NCI-H2029 (cell line): ENCODE data around the gene COBLL1.

Experiments
- DNase-seq: peaks from one replicate; lab custom pipeline; 2025; lab: John Stamatoyannopoulos, UW

The COBLL1 gene

DNA sequence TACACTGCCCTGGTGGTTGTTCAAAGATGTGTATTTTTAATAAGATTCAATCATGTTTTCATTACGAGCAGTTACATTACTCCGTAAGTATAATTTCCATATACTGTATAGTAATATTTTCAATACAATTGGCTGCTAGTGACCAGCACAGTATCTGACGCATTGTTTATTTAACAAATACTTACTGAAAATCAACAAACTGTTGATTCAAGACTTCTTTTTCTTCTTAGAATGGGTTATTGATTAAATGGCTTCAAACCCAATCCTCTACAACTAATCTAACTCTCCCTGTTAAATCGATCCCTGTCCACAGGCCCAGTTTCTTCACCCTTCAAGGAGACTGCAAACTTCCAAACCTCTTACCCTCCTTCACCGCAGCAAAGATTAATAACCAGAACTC lies 18.5 kb downstream of the COBLL1 start:
- no peak for DNase-seq

DNA sequence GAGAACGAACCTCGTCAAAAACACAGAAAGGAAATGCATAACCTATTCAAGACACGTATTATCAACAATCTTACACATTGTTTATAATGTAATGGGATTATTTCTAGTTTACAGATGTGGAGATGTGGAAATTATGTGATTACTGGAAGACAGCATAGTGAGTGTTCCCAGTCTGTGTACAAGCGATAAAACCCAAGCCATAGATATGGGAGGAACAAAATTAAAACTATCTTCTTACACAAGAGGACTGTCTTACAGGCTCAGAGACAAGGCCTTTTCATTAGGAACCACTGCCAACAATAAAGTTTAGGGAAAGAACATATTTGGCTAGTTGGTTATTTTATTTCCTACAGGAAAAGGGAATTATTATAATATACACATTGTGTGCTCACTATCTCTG lies 20.3 kb downstream of the COBLL1 start:
- DNase-seq: no peak

DNA sequence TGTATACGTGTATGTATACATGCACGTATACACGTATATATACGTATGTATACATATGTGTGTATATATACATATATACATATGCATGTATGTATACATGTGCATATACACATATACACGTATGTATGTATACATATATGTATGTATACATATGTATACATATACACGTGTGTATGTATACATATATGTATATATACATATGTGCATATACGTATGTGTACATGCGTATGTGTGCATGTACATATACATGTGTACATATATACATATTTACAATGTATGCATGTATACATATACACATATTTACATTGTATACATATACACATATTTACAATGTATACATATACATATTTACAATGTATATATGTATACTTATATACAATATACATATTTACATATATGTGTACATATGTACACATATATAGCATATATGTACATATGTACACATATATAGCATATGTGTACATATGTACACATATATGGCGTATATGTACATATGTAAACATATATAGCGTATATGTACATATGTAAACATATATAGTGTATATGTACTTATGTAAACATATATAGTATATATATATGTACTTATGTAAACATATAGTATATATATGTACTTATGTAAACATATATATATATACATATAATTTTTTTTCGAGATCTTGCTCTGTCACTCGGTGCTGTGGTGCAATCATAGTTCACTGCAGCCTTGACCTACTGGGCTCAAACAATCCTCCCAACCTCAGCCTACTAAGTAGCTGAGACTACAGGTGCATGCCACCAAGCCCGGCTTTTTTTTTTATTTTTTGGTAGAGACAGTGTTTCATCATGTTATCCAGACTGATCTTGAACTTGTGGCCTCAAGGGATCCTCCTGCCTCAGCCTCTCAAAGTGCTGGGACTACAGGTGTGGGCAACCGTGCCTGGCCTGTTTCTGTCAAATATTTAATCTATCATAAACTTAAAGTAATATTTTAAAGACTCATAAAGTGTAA lies 23.2 kb downstream of the COBLL1 start:
- DNase-seq: no peak

DNA sequence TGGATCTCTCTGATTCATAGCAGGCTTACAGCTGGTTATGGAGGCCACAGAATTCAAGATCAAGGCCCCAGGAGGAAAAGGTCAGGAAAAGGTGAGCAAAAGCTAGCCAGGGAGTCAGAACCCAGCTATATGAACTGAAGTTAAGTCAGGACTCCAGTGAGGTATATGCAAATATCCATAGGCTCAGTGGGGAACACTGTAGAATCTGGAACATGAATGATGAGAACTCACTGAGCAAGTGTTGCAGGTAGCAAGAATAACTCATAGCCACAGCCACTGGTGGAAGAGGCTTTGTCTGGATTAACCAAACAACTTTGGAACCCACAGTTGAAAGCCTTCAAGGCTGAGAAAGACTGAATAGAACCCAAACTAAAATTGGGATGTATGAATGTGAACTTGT lies 24.7 kb downstream of the COBLL1 start:
- no peak for DNase-seq

DNA sequence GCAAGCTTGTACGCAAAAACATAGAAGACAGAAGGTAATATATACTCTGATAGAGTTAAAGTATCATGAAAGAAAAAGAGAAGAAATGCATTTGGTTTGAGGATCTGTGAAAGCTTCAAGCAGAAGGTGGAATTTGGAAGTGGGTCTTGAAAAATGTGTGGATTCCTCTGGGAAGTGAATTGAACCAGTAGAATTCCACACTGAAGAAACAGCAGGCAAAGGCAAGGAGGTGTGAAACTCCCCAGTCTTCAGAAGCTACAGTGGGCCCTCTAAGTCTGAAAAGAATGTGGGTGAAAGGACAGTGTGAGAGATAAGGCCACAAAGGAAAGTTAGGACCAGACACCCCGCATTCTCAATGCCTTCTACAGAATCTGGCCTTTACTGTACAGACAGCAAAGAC lies 25.6 kb downstream of the COBLL1 start:
- DNase-seq: no peak

DNA sequence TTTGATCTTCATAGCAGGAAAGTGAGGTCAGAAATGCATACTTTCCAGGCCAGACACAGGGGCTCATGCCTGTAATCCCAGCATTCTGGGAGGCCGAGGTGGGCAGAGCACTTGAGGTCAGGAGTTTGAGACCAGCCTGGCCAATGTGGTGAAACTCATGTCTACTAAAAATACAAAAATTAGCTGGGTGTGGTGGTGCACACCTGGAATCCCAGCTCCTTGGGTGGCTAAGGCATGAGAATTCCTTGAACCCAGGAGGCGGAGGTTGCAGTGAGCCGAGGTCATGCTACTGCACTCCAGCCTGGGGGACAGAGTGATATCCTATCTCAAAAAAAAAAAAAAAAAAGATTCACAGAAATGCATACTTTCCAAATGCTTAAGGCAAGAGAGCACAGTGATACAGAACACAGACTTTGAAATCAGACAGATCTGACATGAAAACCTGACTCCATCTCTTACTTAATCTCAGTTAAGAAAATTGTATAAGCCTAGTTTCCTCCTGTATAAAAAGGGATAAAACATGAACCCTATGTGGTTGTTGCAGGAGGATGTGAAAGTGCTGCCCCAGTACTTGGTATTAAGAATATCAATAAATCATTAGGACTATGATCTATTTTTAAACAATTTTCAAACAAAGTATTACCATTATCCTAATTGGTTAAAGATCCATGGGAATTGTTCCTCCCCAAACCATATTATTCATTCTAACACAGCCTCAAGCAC lies 26.4 kb downstream of the COBLL1 start:
- DNase-seq: no peak

DNA sequence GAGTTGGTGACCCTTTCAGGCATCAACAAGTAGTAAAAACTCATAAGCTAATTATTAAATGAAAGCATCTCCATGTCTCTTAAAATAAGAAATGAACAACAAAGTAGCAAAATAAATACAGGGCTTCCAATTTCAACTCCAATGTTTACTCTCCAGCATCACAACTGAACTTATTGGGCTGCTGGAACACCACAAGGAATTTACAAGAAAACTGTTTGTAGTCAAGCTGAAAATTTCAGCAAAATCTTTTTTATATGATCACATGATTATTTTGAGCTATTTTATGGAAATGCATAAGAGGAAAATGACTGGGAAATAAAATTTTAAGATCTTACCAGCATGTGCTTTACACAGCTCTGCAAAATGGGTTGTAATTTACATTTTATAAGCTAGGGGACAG lies 28.1 kb downstream of the COBLL1 start:
- no peak for DNase-seq

DNA sequence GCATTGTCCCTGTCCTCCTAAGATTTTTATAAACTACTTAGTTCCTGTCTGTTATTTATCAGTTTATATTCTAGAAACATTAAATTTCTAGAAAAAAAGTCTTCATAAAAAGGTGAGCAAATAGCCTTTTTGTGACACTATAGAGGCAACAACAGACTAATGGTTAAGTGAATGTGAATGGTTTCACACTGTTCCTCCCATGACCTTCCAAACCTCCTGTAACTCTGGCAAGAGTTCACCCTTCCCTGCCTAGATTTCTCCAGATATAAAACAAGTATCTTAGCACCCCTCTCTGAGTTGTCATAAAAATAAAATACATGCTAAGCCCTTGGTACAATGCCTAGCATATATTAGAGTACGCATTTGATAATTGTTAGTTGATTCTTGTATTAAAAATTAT lies 29.2 kb downstream of the COBLL1 start:
- no peak for DNase-seq

DNA sequence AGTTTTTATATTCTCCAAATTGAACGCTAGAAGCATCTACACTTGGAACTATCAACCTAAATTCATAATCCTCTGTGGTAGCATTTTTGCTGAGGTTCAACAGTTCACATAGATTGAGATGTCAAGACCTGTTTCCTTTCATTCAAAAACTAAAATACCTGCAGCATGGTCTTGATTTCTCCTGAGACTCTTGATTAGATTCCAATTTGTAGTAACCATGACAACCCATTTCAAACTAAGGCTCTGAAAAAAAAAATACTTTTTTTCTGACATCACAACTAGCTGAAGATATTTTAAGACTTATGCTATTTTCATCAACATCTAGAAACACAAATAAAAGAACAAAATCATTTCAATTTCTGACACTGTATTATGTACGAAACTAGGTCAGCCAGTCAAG lies 29.8 kb downstream of the COBLL1 start:
- DNase-seq: no peak

DNA sequence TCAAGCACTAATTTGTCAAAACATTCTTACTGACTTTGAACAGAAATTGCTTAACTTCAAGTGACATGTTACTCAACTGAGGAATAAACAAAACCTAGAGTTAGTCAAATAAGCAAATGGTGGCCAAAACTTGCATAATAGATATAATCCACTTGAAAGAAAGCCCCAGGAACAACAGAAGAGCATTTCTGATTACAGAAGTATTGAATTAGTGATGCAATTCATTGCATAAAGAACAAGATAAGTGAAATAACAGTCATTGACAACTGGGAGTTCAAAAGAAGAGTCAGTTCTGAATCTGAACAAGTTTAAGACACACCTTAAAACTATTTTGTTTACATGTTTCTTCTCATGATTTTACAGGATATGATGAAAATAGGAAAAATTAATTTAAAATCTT lies 30.8 kb downstream of the COBLL1 start:
- no peak for DNase-seq

DNA sequence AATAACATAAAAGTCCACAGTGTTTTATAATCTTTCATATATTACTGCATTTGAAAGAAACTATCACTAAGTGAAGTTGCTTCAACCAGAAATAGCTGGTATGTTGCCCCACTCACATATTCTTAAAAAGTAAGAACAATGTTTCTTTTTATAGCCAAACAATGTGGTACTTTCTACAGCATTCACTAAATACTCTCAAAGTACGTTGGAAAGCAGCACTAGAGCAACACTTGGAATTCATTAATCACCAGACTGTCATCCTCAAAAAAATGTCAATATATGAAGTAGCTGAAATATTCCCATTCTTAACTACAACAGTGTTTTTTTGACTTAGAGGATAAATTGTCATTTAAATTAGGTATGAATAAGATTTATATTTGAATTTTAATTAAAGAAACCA lies 32.8 kb downstream of the COBLL1 start:
- DNase-seq: no peak

DNA sequence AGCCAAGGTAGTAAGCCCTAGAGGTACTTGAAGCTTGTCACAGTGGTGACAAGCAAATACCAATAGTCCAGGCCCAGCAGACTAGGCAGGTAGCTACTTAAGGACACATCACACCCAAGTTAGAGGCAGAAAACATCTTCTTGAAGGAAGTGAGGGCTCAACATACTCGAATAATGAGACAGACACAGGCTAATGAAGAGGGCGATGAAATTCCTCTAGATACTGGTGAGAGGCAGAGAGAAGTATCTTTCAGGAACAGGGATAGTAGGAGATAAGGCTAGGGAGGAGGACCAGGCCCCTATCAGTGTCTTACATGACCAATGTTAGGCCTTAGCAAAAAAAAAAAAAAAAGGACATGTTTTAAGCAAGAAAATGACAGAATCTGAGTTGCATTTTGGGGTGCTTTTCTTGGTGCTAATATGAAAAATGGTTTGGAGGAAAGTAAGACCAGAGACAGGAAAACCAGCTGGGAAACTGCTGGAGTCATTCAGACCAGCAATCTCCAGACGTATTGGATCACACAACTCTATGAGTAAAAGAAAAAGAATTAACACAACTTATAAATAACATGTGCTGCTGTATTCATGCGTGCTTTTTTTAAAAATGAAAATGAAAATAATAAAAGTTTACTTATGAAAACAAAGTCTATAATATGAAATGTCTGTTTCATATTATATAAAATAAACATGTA lies 37.7 kb downstream of the COBLL1 start:
- DNase-seq: no peak

DNA sequence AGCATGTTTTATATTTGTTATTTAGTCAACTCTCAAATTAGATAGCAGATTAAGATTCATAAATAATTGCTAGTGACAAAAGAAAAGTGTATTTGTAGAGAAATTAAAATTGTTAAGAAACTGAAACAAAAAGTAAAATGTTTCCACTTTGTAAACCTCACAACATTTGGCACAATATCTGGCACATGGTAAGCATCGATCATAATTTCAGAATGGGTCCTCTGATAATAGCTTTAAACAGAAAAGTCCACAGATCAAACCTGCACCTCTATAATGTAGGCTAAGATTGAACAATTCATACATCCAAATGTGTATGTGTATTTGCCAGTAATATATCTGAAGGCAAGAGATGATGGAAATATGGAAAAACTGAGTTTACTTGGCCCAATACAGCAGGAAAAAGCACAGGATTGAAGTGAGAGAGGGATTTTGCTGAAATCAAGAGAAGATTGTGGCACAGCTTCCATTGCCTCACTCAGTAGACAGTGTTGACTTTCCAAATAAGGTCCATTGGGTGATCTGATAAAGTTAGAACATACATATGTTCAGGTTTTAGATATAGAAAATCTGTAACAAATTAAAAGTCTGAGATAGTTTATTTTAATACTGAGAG lies 39.4 kb downstream of the COBLL1 start:
- DNase-seq: no peak

DNA sequence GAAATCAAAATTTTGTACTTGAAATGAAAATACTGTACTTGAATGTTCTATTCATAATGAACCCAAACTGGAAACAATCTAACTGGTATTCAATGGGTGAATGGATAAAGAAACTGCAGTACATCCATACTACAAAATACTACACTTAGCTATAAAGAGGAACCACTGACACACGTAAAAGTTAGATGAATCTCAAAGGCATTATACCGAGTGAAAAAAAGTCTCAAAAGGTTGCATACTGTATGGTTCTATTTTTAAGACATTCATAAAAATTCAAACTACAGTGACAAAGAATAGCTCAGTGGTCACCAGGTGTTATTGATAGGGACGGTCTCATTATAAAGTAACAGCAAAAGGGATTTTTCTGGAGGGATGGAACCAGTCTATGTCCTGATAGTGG lies 41.1 kb downstream of the COBLL1 start:
- DNase-seq: no peak

DNA sequence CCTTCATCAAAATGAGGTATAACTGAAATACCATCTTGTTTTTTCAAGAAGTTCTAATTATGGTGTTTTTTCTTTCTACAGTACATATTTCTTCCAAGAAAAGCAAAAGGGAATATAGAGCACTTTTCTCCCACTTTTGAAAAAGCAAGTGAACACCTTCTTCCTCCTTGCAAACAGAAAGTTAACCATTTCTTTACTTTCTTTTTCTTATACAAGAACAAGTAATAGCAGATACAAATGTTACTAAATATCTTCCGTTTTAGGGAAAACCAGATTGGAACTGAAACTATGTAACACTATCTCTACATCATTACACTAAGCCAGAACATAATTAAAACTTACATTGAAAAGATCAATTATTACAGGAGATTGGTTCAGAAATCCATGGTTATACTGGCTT lies 44.0 kb downstream of the COBLL1 start:
- no peak for DNase-seq

DNA sequence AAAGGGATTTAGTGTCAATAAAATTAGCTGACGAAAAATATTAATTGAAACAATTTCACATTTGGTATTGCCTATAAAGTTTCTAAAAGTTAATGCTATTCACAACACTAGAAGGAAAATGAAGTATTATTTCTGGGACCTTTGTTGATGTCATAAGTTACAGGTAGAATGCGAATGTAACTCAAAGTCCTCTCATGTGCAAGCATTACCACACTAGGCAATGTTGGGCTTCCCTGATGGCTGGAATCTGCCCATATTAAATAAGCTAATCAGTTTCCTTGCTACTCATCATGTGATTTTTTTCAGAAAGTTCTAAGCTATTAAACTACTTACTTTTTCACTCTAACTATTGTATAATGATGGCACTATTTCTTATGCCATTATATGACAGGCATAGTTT lies 44.6 kb downstream of the COBLL1 start:
- DNase-seq: no peak

DNA sequence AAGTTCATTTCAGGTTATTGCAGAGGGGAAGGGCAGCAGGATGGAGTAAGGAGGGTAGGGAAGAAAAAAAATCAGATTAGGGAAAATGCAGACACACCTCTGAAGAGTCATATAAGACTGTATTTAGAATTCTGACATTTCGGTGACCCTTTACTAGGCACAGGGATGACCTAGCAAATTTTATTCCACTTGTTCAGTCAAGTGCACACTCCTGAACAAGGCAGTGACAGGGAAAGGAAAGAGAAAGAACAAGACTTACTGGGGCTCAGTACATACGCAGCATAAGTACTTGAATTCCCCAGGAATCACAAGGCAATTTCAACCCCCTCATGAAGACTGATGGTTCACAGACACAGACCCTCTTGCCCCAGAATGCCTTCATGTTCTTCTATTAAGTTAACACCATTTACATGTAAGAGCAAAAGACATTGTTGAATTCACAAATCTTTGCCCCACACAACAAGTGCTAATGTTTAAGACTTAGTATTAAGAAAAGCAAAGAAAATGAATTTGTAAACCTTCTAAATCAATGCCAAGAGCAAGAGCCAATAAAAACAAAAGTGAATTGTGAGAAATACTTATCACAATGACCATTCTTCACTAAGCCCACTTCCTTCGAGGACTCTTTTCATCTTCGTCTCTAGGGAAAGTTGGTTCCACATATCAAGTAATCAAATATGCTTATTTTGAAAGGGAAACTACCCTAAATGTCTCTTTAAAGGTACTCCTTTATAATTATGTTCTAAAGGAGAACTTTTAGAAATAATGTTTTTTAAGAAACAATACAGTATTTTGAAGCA lies 47.0 kb downstream of the COBLL1 start:
- no peak for DNase-seq

DNA sequence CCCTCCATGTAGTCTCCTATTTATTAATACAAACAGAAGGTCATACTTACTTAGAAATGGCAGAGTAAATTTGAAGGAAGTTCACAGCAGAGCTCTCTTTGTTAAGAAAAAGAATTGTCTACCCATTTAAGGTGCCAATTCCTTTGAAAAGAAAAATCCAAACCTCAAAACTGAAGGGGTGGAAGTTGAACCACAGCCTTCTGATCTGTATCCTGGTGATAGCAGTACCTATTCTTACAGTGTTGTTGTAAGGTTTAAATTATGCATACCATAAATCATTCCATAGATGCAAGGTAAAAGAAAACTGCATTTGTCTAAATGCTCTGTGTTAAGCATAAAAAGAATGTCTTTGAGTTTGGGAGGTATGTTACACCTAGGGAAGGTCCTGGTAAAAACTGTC lies 47.6 kb downstream of the COBLL1 start:
- DNase-seq: no peak

DNA sequence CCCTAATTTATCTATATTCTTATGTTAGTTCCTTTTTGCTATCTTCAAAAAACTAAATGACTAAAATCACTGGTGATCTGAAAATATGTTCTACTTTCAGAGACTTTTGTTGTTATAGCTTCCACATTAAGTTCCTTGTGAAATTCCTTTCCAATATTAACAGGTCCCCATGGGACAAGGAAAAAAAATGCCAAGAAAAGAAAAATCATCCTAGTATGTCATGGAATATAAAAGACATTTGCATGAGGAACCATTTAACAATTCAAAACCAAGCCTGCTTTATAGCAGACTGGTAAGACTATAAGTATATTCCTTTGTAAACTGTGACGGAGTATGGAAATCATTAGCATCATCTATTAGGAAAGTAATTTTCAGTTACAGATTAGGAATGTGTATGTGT lies 48.1 kb downstream of the COBLL1 start:
- no peak for DNase-seq

DNA sequence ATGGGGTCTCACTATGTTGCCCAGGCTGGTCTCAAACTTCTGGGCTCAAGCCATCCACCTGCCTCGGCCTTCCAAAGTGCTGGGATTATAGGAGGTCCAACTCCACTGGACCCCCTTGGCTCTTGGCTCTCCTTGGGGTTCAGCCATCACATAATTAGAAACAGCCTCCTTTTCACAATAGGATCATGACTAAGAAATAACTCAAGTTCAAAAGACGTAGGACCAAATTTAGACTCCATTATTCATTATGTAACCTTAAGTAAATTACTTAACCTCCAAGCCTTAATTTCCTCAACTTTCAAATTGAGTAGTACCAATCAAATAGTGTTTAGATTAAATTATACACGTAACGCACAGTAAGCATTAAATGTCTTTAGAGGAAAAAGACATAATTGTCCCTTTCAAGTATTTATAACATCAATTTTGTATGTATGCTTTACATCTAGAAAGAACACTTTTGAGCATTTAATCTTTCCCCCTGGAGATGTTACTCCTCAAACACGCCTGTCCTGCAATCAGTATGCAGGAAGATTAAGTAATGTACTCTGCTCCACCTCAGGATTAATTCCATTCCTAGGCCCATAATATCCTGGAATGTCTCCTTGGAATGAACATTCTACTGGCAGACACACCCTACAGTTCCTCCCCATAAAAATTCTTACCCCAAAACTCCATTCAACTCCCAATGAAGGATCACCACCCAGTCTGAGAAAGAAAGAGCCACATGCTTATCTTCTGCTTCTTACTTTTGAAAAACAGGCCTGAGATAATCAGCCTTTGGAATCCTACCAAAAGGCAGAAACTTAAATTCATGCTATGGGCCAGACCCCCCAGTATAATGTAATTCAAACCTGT lies 49.1 kb downstream of the COBLL1 start:
- no peak for DNase-seq

DNA sequence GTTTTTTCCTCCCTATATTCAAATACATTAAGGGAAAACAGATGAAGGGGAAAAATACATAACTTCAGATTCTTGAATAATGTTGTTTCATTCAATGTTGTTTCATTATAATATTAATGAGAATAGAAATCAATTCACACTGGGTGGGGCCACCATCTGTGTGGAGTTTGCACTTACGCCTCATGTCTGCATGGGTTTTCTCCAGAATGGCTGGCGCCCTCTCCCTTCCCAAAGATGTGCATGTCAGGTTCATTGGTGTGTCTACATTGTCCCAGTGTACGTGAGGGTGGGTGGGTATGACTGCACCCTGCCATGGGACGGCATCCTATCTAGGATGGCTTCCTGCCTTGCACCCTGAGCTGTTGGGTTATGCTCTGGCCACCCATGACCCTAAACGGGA lies 51.7 kb downstream of the COBLL1 start:
- DNase-seq: no peak
